B cell (primary cell): ENCODE measurements around the gene ORAI3. TPM values are rescaled to one million over a fixed set of nuclear protein-coding genes. Genes with fewer than 3 reads are reported as not detected.
A peak's percentile ranks its signal among the peaks of the same experiment; 100 is the strongest.

Experiments
- ATAC-seq: fragments of 200-7000 bp; cut with Tn5 transposase; one replicate; pipeline ENCODE4 v1.10.0; 2021; ENCODE audit warnings: low read depth, mild to moderate bottlenecking, moderate number of reproducible peaks, moderate library complexity
- CTCF ChIA-PET: fragments of 350-600 bp; sonication (Branson Sonifier 250); formaldehyde crosslinking; loops from one replicate; lab custom pipeline; 2021; ENCODE audit warnings: antibody characterized with exemption, inconsistent platforms; lab: Charles Lee
- POLR2A ChIA-PET: fragments of 350-600 bp; sonication (Branson Sonifier 250); formaldehyde crosslinking; loops from one replicate; lab custom pipeline; 2021; ENCODE audit warnings: antibody characterized with exemption; lab: Charles Lee
- DNase-seq: peaks from one replicate; pipeline ENCODE4 v3.0.0; 2013
- H2AFZ ChIP-seq: 2 replicates; pipeline ENCODE4 v1.6.1; 2012; ENCODE audit warnings: mild to moderate bottlenecking, low read depth, low read length; ENCODE audit not compliant: insufficient read depth, poor library complexity, severe bottlenecking
- H3K27ac ChIP-seq, 2 donors: 1 replicate in 1 of 2; 2 replicates in 1 of 2; pipeline ENCODE4 v1.5.1; 2012 to 2013; ENCODE audit warnings: low read length in 2 of 2, mild to moderate bottlenecking in 2 of 2, moderate library complexity in 1 of 2
- H3K27me3 ChIP-seq, 4 experiments: fragments of 200-600 bp in 1 of 4; sonication (generic) in 1 of 4; replicated peaks in 1 of 4; 1 replicate in 2 of 4; 2 replicates in 2 of 4; pipeline versions ENCODE4 v1.6.1 to v1.7.0; 2013 to 2016; ENCODE audit warnings: low read length in 3 of 4, mild to moderate bottlenecking in 2 of 4, mixed read lengths in 1 of 4, moderate library complexity in 1 of 4; ENCODE audit not compliant: insufficient read depth in 4 of 4, control insufficient read depth in 3 of 4; ENCODE audit errors: control extremely low read depth in 1 of 4
- H3K36me3 ChIP-seq, 2 experiments: replicated peaks in 1 of 2; 1 replicate in 1 of 2; 2 replicates in 1 of 2; pipeline versions ENCODE4 v1.6.1 to v1.7.1; 2013; ENCODE audit warnings: low read length in 1 of 2; ENCODE audit not compliant: insufficient read depth in 2 of 2, control insufficient read depth in 1 of 2; ENCODE audit errors: control extremely low read depth in 1 of 2, extremely low read depth in 1 of 2
- H3K4me1 ChIP-seq, 2 donors: fragments of 200-600 bp in 1 of 2; sonication (generic) in 1 of 2; 1 replicate in 1 of 2; 2 replicates in 1 of 2; pipeline versions ENCODE4 v1.5.1 to v1.6.1; 2013 to 2017; ENCODE audit warnings: low read length in 2 of 2; ENCODE audit not compliant: control insufficient read depth in 2 of 2, insufficient read depth in 2 of 2
- H3K4me2 ChIP-seq: replicated peaks from 2 replicates; pipeline ENCODE3; 2012; ENCODE audit warnings: mild to moderate bottlenecking, low read depth, low read length; ENCODE audit not compliant: poor library complexity, severe bottlenecking
- H3K4me3 ChIP-seq, 5 experiments: fragments of 200-600 bp in 1 of 5; sonication (generic) in 1 of 5; 1 replicate in 3 of 5; 2 replicates in 2 of 5; pipeline versions ENCODE4 v1.5.1 to v1.7.0; 2011 to 2016; ENCODE audit warnings: low read length in 4 of 5, mild to moderate bottlenecking in 4 of 5, low read depth in 2 of 5, control low read depth in 1 of 5, moderate library complexity in 1 of 5; ENCODE audit not compliant: insufficient read depth in 1 of 5; ENCODE audit errors: control extremely low read depth in 1 of 5, extremely low read depth in 1 of 5
- H3K79me2 ChIP-seq: fragments of 200-600 bp; sonication (generic); one replicate; pipeline ENCODE4 v1.6.0; 2016; ENCODE audit warnings: low read length; ENCODE audit not compliant: control insufficient read depth, insufficient read depth
- H3K9ac ChIP-seq: fragments of 200-600 bp; sonication (generic); 2 replicates; pipeline ENCODE4 v1.6.1; 2017; ENCODE audit warnings: mild to moderate bottlenecking, low read length, moderate library complexity
- H3K9me3 ChIP-seq, 3 donors: one replicate each; pipeline versions ENCODE4 v1.6.1 to v1.7.1; 2013; ENCODE audit warnings: low read length in 2 of 3; ENCODE audit not compliant: control insufficient read depth in 2 of 3, insufficient read depth in 1 of 3; ENCODE audit errors: control extremely low read depth in 1 of 3
- H4K20me1 ChIP-seq: 2 replicates; pipeline ENCODE4 v1.6.0; 2012; ENCODE audit warnings: mild to moderate bottlenecking, low read length; ENCODE audit not compliant: insufficient read depth, control insufficient read depth, poor library complexity, severe bottlenecking
- H3K27ac Mint-ChIP-seq: one replicate; pipeline ENCODE4 v1.8.0; 2021; ENCODE audit warnings: mixed read lengths
- H3K27me3 Mint-ChIP-seq: one replicate; pipeline ENCODE4 v1.8.0; 2021; ENCODE audit warnings: mixed read lengths
- H3K4me1 Mint-ChIP-seq: one replicate; pipeline ENCODE4 v1.8.0; 2021; ENCODE audit warnings: mixed read lengths
- H3K4me3 Mint-ChIP-seq: one replicate; pipeline ENCODE4 v1.8.0; 2021; ENCODE audit warnings: mixed read lengths
- H3K9me3 Mint-ChIP-seq: one replicate; pipeline ENCODE4 v1.8.0; 2022; ENCODE audit warnings: mixed read lengths; ENCODE audit not compliant: insufficient read depth
- EZH2 ChIP-seq: IDR thresholded peaks from 2 replicates; pipeline ENCODE4 v1.6.1; 2012; ENCODE audit warnings: borderline replicate concordance, low read depth, mild to moderate bottlenecking, moderate library complexity, low read length; ENCODE audit not compliant: insufficient read depth, poor library complexity, severe bottlenecking
- WGBS: methylation state at CpG from one replicate; pipeline ENCODE4 v1.1.5; 2013; ENCODE audit warnings: missing lambda C conversion rate; ENCODE audit not compliant: insufficient coverage; 5-methylcytosine and 5-hydroxymethylcytosine counted together
- intact Hi-C: fragments of 100-400 bp; cut with micrococcal nuclease; formaldehyde crosslinking; loops from one replicate; pipeline ENCODE4 v1.10.0; 2022
- polyA plus RNA-seq: library from polyadenylated mRNA; depleted of rRNA; stranded (reverse); fragments of >200 nt; gene quantifications from 2 replicates; pipeline ENCODE4 v1.2.3, GENCODE V29; 2012
- total RNA-seq, 2 donors: library from RNA; stranded (reverse); fragments of 120-200 nt in 1 of 2; gene quantifications; 1 replicate in 1 of 2; 2 replicates in 1 of 2; pipeline versions ENCODE4 v1.2.3 to v1.2.4, GENCODE V29; 2013 to 2022
- TF ChIP-seq, protein P1 (sequence below): fragments of 200-600 bp; IDR thresholded peaks from one replicate; pipeline ENCODE4 v1.8.0; 2022; ENCODE audit warnings: antibody characterized with exemption, mild to moderate bottlenecking

The ORAI3 gene
- total and polyA plus RNA-seq, 2 donors (not counting 1 experiment from before 2014, with no cell fraction given) = 32.2 to 51.8 TPM

- peak; percentile 53 for DNase-seq
- Histone ChIP-seq H3K27me3 (no peaks in the 10 kb centered on the region), H3K9me3 (peaks cover 0 to 17% (median 0%) of the 10 kb centered on the region in 3 donors), H3K79me2 (no peaks in the 10 kb centered on the region), H4K20me1 (no peaks in the 10 kb centered on the region), H3K4me3 (peak overlapping the region in 1 of 5 experiments; percentile 33), H3K9ac (no peak overlapping the region), H3K4me2 (peak overlapping the region; percentile 46), H2AFZ (peak overlapping the region; percentile 98), H3K4me1 (peaks cover 25 to 33% of the 10 kb centered on the region in 2 donors), H3K27ac (peak overlapping the region; percentile 34 to 63), H3K36me3 (no peaks in the 10 kb centered on the region)
- WGBS = 75% methylated on average over 19 of the region's 19 CpGs
- TF ChIP-seq EZH2 = no peak
- TF ChIP-seq, protein P1, sequence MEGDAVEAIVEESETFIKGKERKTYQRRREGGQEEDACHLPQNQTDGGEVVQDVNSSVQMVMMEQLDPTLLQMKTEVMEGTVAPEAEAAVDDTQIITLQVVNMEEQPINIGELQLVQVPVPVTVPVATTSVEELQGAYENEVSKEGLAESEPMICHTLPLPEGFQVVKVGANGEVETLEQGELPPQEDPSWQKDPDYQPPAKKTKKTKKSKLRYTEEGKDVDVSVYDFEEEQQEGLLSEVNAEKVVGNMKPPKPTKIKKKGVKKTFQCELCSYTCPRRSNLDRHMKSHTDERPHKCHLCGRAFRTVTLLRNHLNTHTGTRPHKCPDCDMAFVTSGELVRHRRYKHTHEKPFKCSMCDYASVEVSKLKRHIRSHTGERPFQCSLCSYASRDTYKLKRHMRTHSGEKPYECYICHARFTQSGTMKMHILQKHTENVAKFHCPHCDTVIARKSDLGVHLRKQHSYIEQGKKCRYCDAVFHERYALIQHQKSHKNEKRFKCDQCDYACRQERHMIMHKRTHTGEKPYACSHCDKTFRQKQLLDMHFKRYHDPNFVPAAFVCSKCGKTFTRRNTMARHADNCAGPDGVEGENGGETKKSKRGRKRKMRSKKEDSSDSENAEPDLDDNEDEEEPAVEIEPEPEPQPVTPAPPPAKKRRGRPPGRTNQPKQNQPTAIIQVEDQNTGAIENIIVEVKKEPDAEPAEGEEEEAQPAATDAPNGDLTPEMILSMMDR = no peak
- peak overlapping the region; percentile 77 for H3K27ac Mint-ChIP-seq
- CTCF ChIA-PET = interaction anchor here (0.6 to 6.1 kb wide), 4 partner anchors 30 to 211 kb away, joined by 3 to 138 read pairs (median 3); no protein-coding TSS in a partner anchor
- no peaks in the 10 kb centered on the region for H3K27me3 Mint-ChIP-seq
- POLR2A ChIA-PET = interaction anchor here (0.7 to 1.1 kb wide), 2 partner anchors 30 to 121 kb away, joined by 3 read pairs; no protein-coding TSS in a partner anchor
- ATAC-seq = no peak
- H3K4me3 Mint-ChIP-seq = no peak overlapping the region
- peaks cover 22% of the 10 kb centered on the region for H3K4me1 Mint-ChIP-seq
- intact Hi-C loops = loop anchor here (5.0 kb wide), 2 partner anchors 92 to 142 kb away; partner anchors contain the start of genes CFAP119 and RNF40
- peaks cover 3% of the 10 kb centered on the region for H3K9me3 Mint-ChIP-seq
Measured at GRCh38 chr16:30904114-30904780, 44.6 kb upstream of the ORAI3 start.

GRCh38 chr16:30907064-30907463 is 41.8 kb upstream of the ORAI3 start:
- no peaks in the 10 kb centered on the region for H3K27me3 Mint-ChIP-seq
- no peaks in the 10 kb centered on the region for H3K27me3 ChIP-seq
- TF ChIP-seq, protein P1 = no peak
- no peak for TF ChIP-seq EZH2
- intact Hi-C loops = no loop called here
- H3K9me3 Mint-ChIP-seq = peaks cover 3% of the 10 kb centered on the region
- no peak overlapping the region for H3K27ac ChIP-seq
- no peak overlapping the region for H3K9ac ChIP-seq
- POLR2A ChIA-PET = interaction anchor here (0.7 kb wide), 1 partner anchor 273 kb away, joined by 12 read pairs; the partner anchor contains the start of gene FUS
- no peak overlapping the region for H3K4me3 Mint-ChIP-seq
- H3K27ac Mint-ChIP-seq = no peak overlapping the region
- H3K4me2 ChIP-seq = no peak overlapping the region
- CTCF ChIA-PET = interaction anchor here (0.9 to 1.2 kb wide), 2 partner anchors 62 to 63 kb away, joined by 5 to 6 read pairs; no protein-coding TSS in a partner anchor
- ATAC-seq (no peak), DNase-seq (no peak)
- H3K36me3 ChIP-seq = no peaks in the 10 kb centered on the region
- H3K4me3 ChIP-seq = no peak overlapping the region
- H3K79me2 ChIP-seq = no peaks in the 10 kb centered on the region
- H3K9me3 ChIP-seq = peaks cover 0 to 17% (median 0%) of the 10 kb centered on the region in 3 donors
- 93% methylated on average over 4 of the region's 4 CpGs for WGBS
- H3K4me1 ChIP-seq = peaks cover 18 to 23% of the 10 kb centered on the region in 2 donors
- no peak overlapping the region for H2AFZ ChIP-seq
- no peaks in the 10 kb centered on the region for H4K20me1 ChIP-seq
- peaks cover 18% of the 10 kb centered on the region for H3K4me1 Mint-ChIP-seq
